HG03175 (cell line): ENCODE measurements around the gene NFAT5.

ENCODE experiments used
- ATAC-seq: cut with Tn5 transposase; IDR thresholded peaks from one replicate; pipeline ENCODE4 v1.9.1; 2021; ENCODE audit warnings: mild to moderate bottlenecking, moderate library complexity; ENCODE audit not compliant: unreplicated experiment

NFAT5 gene

GRCh38 chr16:69701452-69701851 is 135.7 kb downstream of the NFAT5 start:
- no peak for ATAC-seq

DNA sequence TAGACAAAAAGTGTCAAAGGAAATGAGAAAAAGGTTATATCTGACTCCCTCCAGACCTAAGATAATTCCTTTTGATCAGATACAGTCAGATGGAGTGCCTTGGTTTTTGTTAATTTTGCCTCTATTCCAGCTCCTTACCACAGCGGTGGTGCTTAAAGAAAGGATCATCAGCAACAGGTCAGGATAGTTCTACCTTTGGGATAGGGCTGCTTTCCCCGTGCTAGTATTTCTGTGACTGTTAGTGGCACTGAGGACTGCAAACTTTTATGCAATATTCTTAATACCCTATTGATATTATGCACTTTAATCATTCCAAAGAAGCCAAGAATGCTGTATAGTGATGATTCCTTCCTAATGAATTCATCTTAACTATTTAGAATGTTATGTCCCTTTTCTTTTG is 136.1 kb downstream of the NFAT5 start:
- no peak for ATAC-seq

- no peak for ATAC-seq
Measured at GRCh38 chr16:69703638-69704037, 137.9 kb downstream of the NFAT5 start.

GRCh38 chr16:69706256-69706974 is 140.6 kb downstream of the NFAT5 start:
- ATAC-seq: no peak

GRCh38 chr16:69706975-69707340 is 141.2 kb downstream of the NFAT5 start:
- ATAC-seq: no peak

DNA sequence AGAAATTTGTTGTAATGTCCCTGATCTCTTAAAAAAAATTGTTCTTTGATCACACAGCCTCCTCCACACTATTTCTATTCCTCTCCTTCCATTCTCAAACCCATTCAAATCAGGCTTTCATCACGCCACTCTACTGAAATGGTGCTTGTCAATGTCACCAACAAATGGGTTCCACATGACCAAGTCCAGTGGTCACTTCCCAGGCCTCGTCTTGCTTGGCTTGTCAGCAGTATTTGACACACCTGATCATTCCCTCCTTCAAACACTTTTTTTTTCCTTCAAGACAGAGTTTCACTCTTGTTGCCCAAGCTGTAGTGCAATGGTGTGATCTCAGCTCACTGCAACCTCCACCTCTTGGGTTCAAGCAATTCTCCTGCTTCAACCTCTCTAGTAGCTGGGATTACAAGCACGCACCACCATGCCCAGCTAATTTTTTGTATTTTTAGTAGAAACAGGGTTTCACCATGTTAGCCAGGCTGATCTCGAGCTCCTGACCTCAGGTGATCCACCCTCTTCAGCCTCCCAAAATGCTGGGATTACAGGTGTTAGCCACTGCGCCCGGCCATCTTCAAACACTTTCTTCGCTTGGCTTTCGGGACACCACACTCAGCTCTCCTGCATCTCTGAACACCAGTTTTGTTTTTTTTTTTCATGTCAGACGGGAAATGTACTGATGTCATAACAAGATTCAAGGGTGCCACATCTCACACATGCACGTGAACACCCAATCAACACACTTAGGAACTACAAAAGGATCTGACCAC is 142.3 kb downstream of the NFAT5 start:
- no peak for ATAC-seq

GRCh38 chr16:69709456-69710084 is 143.8 kb downstream of the NFAT5 start:
- no peak for ATAC-seq

- ATAC-seq: no peak
Measured at GRCh38 chr16:69711115-69711740, 145.5 kb downstream of the NFAT5 start.

DNA sequence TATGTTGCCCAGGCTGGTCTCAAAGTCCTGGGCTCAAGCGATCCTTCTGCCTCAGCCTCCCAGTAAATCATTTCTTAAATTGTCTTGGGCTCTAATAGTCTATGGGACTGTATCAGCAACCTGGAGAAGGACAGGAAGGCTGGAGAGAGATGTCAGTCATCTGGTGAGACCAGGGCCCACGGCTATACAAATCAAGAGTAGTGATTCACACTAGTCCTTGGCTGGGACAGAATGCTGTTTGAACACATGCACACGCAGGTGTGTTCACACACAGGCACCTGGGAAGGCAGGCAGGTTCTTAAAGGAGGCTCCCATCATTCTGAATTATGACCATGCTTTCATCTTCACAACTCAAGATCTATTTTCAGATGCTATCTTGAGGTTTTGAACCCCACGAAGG is 146.5 kb downstream of the NFAT5 start:
- no peak for ATAC-seq

GRCh38 chr16:69712914-69713581 is 147.3 kb downstream of the NFAT5 start:
- no peak for ATAC-seq

DNA sequence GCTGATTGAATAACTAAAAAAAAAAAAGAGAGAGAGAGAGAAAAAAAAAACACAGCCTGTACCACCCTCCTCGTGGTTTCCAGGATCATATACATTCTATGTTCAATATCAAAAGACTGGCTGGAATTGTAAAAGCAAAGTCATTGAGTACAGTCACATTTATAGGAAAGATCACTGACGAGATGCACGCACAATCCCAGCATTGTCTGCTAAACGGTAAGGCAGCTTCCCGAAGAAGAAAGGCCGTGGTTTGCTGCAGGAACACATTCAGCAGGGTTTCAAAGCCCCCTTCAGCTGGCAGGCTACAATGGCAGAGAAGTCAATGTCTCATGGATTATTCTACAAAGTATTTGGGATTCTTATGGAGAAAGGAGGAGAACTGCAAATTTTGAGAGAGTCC is 151.3 kb downstream of the NFAT5 start:
- no peak for ATAC-seq

GRCh38 chr16:69718111-69718764 is 152.5 kb downstream of the NFAT5 start:
- no peak for ATAC-seq

DNA sequence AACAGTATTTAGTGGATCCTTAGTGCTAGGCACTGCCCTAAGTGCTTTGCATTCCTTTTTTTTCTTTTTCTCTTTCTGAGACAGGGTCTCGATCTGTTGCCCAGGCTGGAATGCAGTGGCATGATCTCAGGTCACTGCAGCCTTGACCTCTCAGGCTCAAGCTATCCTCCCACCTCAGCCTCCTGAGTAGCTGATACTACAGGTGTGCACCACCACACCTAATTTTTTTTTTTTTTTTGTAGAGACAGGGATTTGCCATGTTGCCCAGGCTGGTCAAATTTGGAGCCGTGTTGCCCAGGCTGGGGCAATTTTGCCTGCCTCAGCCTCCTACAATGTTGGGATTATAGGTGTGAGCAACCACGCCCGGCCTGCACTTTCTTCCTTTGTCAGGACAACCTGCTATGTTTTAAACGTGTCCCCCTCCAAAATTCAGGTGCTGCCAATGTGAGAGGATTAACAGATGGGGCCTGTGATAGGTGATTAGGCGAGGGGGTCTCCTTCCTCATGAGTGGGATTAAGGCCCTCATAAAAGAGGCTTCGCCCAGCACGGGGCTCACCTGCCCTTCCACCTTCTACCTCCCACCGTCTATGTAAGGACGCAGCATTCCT is 155.2 kb downstream of the NFAT5 start:
- no peak for ATAC-seq

GRCh38 chr16:69721441-69721957 is 155.7 kb downstream of the NFAT5 start:
- no peak for ATAC-seq

DNA sequence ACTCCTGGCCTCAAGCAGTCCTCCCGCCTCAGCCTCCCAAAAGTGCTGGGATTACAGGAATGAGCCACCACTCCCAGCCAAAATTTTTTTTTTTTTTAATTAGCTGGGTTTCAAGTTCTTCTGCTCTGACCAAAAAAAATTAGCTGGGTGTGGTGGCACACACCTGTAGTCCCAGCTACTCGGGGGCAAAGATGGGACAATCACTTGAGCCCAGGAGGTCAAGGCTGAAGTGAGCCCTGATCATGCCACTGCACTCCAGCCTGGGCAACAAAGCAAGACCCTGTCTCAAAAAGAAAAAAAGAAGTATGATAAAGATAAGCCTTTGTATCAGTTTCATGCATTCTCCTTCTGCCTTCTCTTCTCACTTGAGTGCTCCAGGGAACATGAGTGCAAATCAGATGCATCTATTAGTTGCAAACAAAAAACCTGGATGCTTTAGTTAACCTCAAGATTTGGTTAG is 158.7 kb downstream of the NFAT5 start:
- no peak for ATAC-seq

DNA sequence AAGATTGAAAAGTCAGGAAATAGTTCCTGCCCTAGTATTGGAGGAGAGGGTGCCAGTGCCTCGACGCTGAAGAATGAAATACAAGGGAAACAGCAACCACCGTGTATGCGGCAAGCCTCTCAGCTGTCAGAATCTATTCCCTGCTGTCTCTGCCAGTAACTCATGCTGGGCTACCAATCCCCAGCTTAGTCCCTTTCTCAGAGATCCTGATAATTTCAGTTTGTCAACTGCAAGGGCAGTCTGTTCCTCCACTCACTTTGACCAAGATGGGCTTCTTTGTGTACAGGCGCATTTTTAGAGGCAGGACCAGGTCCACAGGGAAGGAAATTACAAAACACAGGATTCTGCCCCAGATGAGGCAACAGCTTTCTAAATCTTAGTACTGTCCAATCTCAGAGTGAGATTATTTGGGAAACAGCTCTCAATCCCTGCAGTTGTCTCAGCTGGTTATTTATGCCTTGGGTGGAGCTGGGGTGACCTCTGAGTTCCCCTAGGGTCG is 159.3 kb downstream of the NFAT5 start:
- ATAC-seq: no peak

- no peak for ATAC-seq
Measured at GRCh38 chr16:69725480-69726312, 159.9 kb downstream of the NFAT5 start.

- ATAC-seq: peak; percentile 99
Measured at GRCh38 chr16:69726313-69727060, 160.7 kb downstream of the NFAT5 start, which contains the start of gene NQO1. TSS of gene NQO1 (minus strand) at chr16:69726560. CDS start at chr16:69726439, 121 bp downstream.
